GM19467 (cell line): ENCODE results near the gene ALG1L2.
"Not testable (repeated sequence)": the region's sequence is repeated elsewhere in the genome, so short reads cannot be mapped to it uniquely, and the experiment has no call there.

Source experiments
- ATAC-seq: cut with Tn5 transposase; IDR thresholded peaks from one replicate; pipeline ENCODE4 v1.9.1; 2021; ENCODE audit warnings: mild to moderate bottlenecking, moderate library complexity; ENCODE audit not compliant: unreplicated experiment

Gene ALG1L2

GRCh38 chr3:130081351-130081881 lies at the start of gene ALG1L2:
TSS of gene ALG1L2 (plus strand) at chr3:130081831. CDS start at chr3:130082017, 186 bp downstream.
- no peak for ATAC-seq

- not testable (repeated sequence) for ATAC-seq
Measured at GRCh38 chr3:130037126-130037815, 44.4 kb upstream of the ALG1L2 start.

- ATAC-seq, result not testable (repeated sequence)
Measured at GRCh38 chr3:130042736-130043135, 38.9 kb upstream of the ALG1L2 start.

- not testable (repeated sequence) for ATAC-seq
Measured at GRCh38 chr3:130043658-130044057, 38.0 kb upstream of the ALG1L2 start.

- no peak for ATAC-seq
Measured at GRCh38 chr3:130044370-130044769, 37.3 kb upstream of the ALG1L2 start.

- ATAC-seq, result no peak
Measured at GRCh38 chr3:130048726-130049125, 32.9 kb upstream of the ALG1L2 start.

GRCh38 chr3:130052366-130052765 lies 29.3 kb upstream of the ALG1L2 start:
- not testable (repeated sequence) for ATAC-seq

- ATAC-seq, result not testable (repeated sequence)
Measured at GRCh38 chr3:130052965-130053364, 28.7 kb upstream of the ALG1L2 start.

- not testable (repeated sequence) for ATAC-seq
Measured at GRCh38 chr3:130057536-130058266, 23.9 kb upstream of the ALG1L2 start.

- ATAC-seq, result not testable (repeated sequence)
Measured at GRCh38 chr3:130058267-130058657, 23.4 kb upstream of the ALG1L2 start.

- ATAC-seq, result not testable (repeated sequence)
Measured at GRCh38 chr3:130058716-130059115, 22.9 kb upstream of the ALG1L2 start.

GRCh38 chr3:130059162-130059561 lies 22.5 kb upstream of the ALG1L2 start:
- not testable (repeated sequence) for ATAC-seq

GRCh38 chr3:130073582-130073981 lies 8.0 kb upstream of the ALG1L2 start:
- no peak for ATAC-seq

GRCh38 chr3:130077636-130078035 lies 4.0 kb upstream of the ALG1L2 start:
- ATAC-seq, result no peak

GRCh38 chr3:130083363-130084090 lies 1.9 kb downstream of the ALG1L2 start:
- ATAC-seq, result not testable (repeated sequence)

- ATAC-seq, result no peak
Measured at GRCh38 chr3:130084436-130084980, 2.9 kb downstream of the ALG1L2 start.

- no peak for ATAC-seq
Measured at GRCh38 chr3:130085881-130086280, 4.2 kb downstream of the ALG1L2 start.

- not testable (repeated sequence) for ATAC-seq
Measured at GRCh38 chr3:130086628-130087027, 5.0 kb downstream of the ALG1L2 start.

GRCh38 chr3:130088061-130088460 lies 6.4 kb downstream of the ALG1L2 start:
- no peak for ATAC-seq

GRCh38 chr3:130090681-130091080 lies 9.1 kb downstream of the ALG1L2 start:
- not testable (repeated sequence) for ATAC-seq

- no peak for ATAC-seq
Measured at GRCh38 chr3:130091958-130092357, 10.3 kb downstream of the ALG1L2 start.
